Transverse colon (tissue), 3 donors: ENCODE data around the gene PTPRG.

ENCODE experiments used
- CTCF ChIP-seq, 5 experiments: fragments of 200-600 bp in 3 of 5; fragments of 450-650 bp in 2 of 5; sonication (generic) in 3 of 5; IDR thresholded peaks; 1 replicate in 2 of 5; 2 replicates in 3 of 5; pipeline ENCODE4 v1.5.1; 2016 to 2017; ENCODE audit warnings: antibody characterized with exemption in 5 of 5, inconsistent platforms in 3 of 5, mild to moderate bottlenecking in 2 of 5, moderate library complexity in 1 of 5
- EP300 ChIP-seq: sonication (generic); formaldehyde crosslinking; IDR thresholded peaks from one replicate; pipeline ENCODE4 v1.6.1; 2017; ENCODE audit warnings: antibody characterized with exemption, low read depth
- POLR2A ChIP-seq: fragments of 450-650 bp; IDR thresholded peaks from one replicate; pipeline ENCODE4 v1.6.1; 2016; ENCODE audit warnings: antibody characterized with exemption, mild to moderate bottlenecking, moderate library complexity

GRCh38 chr3:62233065-62233464, 671.7 kb downstream of the PTPRG start:
- TF ChIP-seq POLR2A (no peak), CTCF (IDR thresholded peaks at IDR 0.05) (no peak), EP300 (no peak)
